Right lobe of liver (tissue), 6 donors: ENCODE measurements around the gene SCAPER. TPM values are rescaled to one million over a fixed set of nuclear protein-coding genes. Genes with fewer than 3 reads are reported as not detected.

Experiments
- ATAC-seq, 4 donors: fragments of 200-7000 bp; cut with Tn5 transposase; one replicate each; pipeline ENCODE4 v1.9.1; 2020; ENCODE audit warnings: mild to moderate bottlenecking in 4 of 4, moderate library complexity in 4 of 4
- DNase-seq, 3 donors: peaks; one replicate each; pipeline ENCODE4 v3.0.0-alpha.2; 2020
- H3K27ac ChIP-seq, 3 donors: fragments of 200-600 bp; one replicate each; pipeline ENCODE4 v1.8.0; 2022
- H3K27me3 ChIP-seq, 2 donors: fragments of 200-600 bp; one replicate each; pipeline ENCODE4 v1.8.0; 2022
- H3K36me3 ChIP-seq, 4 donors: fragments of 200-600 bp; sonication (generic) in 1 of 4; one replicate each; pipeline versions ENCODE4 v1.5.1 to v1.8.0; 2017 to 2022; ENCODE audit warnings: control low read depth in 1 of 4
- H3K4me1 ChIP-seq, 4 donors: fragments of 200-600 bp; sonication (generic) in 1 of 4; one replicate each; pipeline versions ENCODE4 v1.5.1 to v1.8.0; 2017 to 2022; ENCODE audit warnings: control low read depth in 1 of 4
- H3K4me3 ChIP-seq, 3 donors: fragments of 200-600 bp; one replicate each; pipeline ENCODE4 v1.8.0; 2022
- H3K9me3 ChIP-seq, 4 donors: fragments of 200-600 bp; sonication (generic) in 1 of 4; one replicate each; pipeline versions ENCODE4 v1.5.1 to v1.8.0; 2017 to 2022; ENCODE audit warnings: control low read depth in 1 of 4
- POLR2A ChIP-seq: fragments of 450-650 bp; IDR thresholded peaks from one replicate; pipeline ENCODE4 v1.6.1; 2017; ENCODE audit warnings: antibody characterized with exemption, mild to moderate bottlenecking
- WGBS: methylation state at CpG from one replicate; pipeline ENCODE4 v1.1.6; 2018; ENCODE audit warnings: low coverage, low lambda C conversion rate; ENCODE audit not compliant: insufficient coverage; ENCODE audit errors: missing lambda C conversion rate; 5-methylcytosine and 5-hydroxymethylcytosine counted together
- intact Hi-C, 2 donors: fragments of 100-400 bp; cut with DNase I; formaldehyde crosslinking; loops; one replicate each; pipeline versions ENCODE4 v1.11.2 to v1.14.1; 2022
- total RNA-seq, 6 experiments: library from RNA; depleted of rRNA in 2 of 6; stranded (reverse); fragments of >200 nt in 2 of 6; fragmentation: NEBNext Ultra II Directional in 3 of 6; extraction: Animal tissue kit (Norgen Biotek cat#: 25700) in 3 of 6; gene quantifications; one replicate each; pipeline versions ENCODE4 v1.1.0 to v1.2.4, GENCODE V29; 2016 to 2023
- TF ChIP-seq, protein P1 (sequence below), 4 donors: fragments of 200-600 bp in 3 of 4; fragments of 450-650 bp in 1 of 4; IDR thresholded peaks; one replicate each; pipeline versions ENCODE4 v1.5.1 to v1.8.0; 2016 to 2022; ENCODE audit warnings: antibody characterized with exemption in 4 of 4, mild to moderate bottlenecking in 2 of 4
- donor health status: DM: no; HTN: yes; CAD: no.
- donor health status: DM: no; HTN: no; CAD: no.
- donor health status: DM: no; HTN: no; CAD: no.
- donor health status: DM: no; HTN: yes; CAD: no.
- donor health status: DM: no; HTN: yes; CAD: no.

Gene SCAPER
- total RNA-seq, 6 experiments from 2014 or later, result 6.7 to 17.3 (median 10.4) TPM

DNA sequence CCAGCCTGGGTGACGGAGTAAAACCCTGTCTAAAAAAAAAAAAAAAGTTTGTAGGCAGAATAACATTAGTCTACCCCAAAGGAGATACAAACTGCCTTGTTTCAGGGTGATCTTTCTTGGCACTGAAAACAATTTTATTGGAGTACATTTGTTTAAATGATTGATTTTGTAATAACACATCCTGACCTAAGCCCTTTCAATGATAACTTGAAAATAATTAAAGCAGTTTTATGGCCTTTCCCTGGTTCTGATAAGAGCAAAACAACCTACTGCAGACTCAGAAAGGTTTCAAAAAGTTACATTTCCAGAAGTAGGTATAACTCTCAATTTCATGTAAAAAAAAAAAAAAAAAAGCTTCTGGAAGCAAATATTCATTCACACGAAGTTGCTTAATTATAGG is 404.1 kb downstream of the SCAPER start:
- no peak for DNase-seq
- H3K36me3 ChIP-seq, result no peaks in the 10 kb centered on the region
- ATAC-seq, result no peak
- intact Hi-C loops, result no loop called here
- H3K27me3 ChIP-seq, result no peaks in the 10 kb centered on the region
- H3K4me1 ChIP-seq, result no peaks in the 10 kb centered on the region
- no peaks in the 10 kb centered on the region for H3K9me3 ChIP-seq
- no peak overlapping the region for H3K4me3 ChIP-seq
- no peak overlapping the region for H3K27ac ChIP-seq
- WGBS, result 58% methylated on average over 2 of the region's 2 CpGs
- TF ChIP-seq, protein P1, sequence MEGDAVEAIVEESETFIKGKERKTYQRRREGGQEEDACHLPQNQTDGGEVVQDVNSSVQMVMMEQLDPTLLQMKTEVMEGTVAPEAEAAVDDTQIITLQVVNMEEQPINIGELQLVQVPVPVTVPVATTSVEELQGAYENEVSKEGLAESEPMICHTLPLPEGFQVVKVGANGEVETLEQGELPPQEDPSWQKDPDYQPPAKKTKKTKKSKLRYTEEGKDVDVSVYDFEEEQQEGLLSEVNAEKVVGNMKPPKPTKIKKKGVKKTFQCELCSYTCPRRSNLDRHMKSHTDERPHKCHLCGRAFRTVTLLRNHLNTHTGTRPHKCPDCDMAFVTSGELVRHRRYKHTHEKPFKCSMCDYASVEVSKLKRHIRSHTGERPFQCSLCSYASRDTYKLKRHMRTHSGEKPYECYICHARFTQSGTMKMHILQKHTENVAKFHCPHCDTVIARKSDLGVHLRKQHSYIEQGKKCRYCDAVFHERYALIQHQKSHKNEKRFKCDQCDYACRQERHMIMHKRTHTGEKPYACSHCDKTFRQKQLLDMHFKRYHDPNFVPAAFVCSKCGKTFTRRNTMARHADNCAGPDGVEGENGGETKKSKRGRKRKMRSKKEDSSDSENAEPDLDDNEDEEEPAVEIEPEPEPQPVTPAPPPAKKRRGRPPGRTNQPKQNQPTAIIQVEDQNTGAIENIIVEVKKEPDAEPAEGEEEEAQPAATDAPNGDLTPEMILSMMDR (IDR thresholded peaks at IDR 0.05), result no peak
- no peak for TF ChIP-seq POLR2A

DNA sequence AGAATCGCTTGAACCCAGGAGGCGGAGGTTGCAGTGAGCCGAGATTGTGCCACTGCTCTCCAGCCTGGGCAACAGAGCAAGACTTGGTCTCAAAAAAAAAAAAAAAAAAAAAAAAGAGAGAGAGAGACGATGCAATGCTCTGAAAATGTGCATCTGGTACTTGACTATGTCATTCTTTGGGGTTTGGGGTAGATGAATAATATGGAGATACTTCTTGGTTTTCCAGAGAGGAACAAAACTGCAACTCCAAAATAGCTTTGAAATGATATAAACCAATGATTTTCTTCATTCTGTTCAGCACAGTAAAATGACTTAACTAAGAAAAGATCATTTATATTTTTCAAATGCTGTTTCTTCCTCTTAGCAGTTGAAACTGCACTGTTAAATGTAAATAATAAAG is 409.7 kb downstream of the SCAPER start:
- Histone ChIP-seq H3K36me3 (no peaks in the 10 kb centered on the region), H3K27me3 (no peaks in the 10 kb centered on the region), H3K27ac (no peak overlapping the region), H3K9me3 (no peaks in the 10 kb centered on the region), H3K4me1 (no peaks in the 10 kb centered on the region), H3K4me3 (no peak overlapping the region)
- 100% methylated on average over 4 of the region's 4 CpGs for WGBS
- TF ChIP-seq POLR2A, result no peak
- TF ChIP-seq, protein P1 (IDR thresholded peaks at IDR 0.05), result no peak
- intact Hi-C loops, result no loop called here
- no peak for ATAC-seq
- no peak for DNase-seq

- Histone ChIP-seq H3K4me3 (no peak overlapping the region), H3K9me3 (no peaks in the 10 kb centered on the region), H3K27me3 (no peaks in the 10 kb centered on the region), H3K4me1 (no peaks in the 10 kb centered on the region), H3K27ac (no peak overlapping the region), H3K36me3 (no peaks in the 10 kb centered on the region)
- intact Hi-C loops, result no loop called here
- ATAC-seq (no peak), DNase-seq (no peak)
- 94% methylated on average over 1 of the region's 1 CpG for WGBS
- TF ChIP-seq, protein P1 (IDR thresholded peaks at IDR 0.05), result no peak
- no peak for TF ChIP-seq POLR2A
Observed at GRCh38 chr15:76492538-76492937, 412.6 kb downstream of the SCAPER start.

DNA sequence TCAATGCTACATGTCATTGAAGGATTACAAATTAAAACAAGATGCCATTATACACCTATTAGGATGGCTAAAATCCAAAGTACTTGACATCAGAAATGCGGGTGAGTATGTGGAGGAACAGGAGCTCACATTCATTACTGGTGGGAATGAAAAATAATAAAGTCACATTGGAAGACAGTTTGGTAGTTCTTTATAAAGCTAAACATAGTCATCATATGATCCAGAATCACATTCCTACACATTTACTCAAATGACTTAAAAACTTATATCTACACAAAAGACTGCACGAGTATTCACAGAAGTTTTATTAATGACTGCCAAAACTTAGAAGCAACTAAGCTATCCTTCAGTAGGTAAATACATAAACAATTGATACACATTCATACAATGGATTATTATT is 421.4 kb downstream of the SCAPER start:
- no peak for TF ChIP-seq POLR2A
- TF ChIP-seq, protein P1 (IDR thresholded peaks at IDR 0.05), result no peak
- DNase-seq, result no peak
- 90% methylated on average over 2 of the region's 2 CpGs for WGBS
- Histone ChIP-seq H3K27ac (no peak overlapping the region), H3K27me3 (no peaks in the 10 kb centered on the region), H3K4me3 (no peak overlapping the region), H3K36me3 (no peaks in the 10 kb centered on the region), H3K9me3 (no peaks in the 10 kb centered on the region), H3K4me1 (peaks cover 0 to 4% (median 0%) of the 10 kb centered on the region in 4 donors)
- intact Hi-C loops, result no loop called here
- no peak for ATAC-seq

DNA sequence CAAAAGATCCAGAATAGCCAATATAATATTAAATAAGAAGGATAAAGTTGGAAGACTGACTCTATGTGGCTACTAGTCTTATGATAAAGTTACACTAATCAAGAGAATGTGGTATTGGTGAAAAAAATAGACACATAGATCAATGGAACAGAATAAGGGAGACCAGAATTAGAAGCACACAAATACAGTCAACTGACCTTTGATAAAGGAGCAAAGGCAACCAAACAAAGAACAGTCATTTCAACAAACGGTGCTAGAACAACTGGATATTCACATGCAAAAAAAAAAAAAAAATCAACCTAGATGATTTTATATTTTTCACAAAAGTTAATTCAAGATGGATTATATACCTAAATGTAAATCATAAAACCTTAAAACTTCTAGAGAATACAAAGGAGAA is 422.1 kb downstream of the SCAPER start:
- 29% methylated on average over 1 of the region's 1 CpG for WGBS
- TF ChIP-seq, protein P1 (IDR thresholded peaks at IDR 0.05), result no peak
- no peak overlapping the region for H3K27ac ChIP-seq
- H3K9me3 ChIP-seq, result no peaks in the 10 kb centered on the region
- DNase-seq (no peak), ATAC-seq (peak; percentile 45 to 61 (median 55))
- H3K4me1 ChIP-seq, result peaks cover 0 to 4% (median 0%) of the 10 kb centered on the region in 4 donors
- H3K36me3 ChIP-seq, result no peaks in the 10 kb centered on the region
- H3K27me3 ChIP-seq, result no peaks in the 10 kb centered on the region
- no peak overlapping the region for H3K4me3 ChIP-seq
- intact Hi-C loops, result no loop called here
